Measurements from ENCODE around the gene GREB1L.

DNA sequence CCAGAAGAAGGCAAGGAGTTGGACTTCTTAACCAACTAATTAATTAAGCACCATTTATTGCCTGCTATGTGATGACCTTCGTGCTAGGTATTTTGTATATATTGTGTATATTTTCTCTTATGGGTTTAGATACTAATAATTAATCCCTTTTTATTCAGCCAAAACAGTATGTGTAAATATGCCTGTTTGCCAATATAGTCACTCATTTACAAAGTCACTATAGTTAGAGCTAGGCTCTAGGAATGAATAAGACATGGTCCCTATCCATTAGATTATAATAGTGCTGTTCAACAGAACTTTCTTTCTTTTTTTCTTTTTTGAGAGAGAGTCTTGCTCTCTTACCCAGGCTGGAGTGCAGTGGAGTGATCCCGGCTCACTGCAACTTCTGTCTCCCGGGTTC, 51.4 kb downstream of the GREB1L start:
- TF ChIP-seq, protein P1, sequence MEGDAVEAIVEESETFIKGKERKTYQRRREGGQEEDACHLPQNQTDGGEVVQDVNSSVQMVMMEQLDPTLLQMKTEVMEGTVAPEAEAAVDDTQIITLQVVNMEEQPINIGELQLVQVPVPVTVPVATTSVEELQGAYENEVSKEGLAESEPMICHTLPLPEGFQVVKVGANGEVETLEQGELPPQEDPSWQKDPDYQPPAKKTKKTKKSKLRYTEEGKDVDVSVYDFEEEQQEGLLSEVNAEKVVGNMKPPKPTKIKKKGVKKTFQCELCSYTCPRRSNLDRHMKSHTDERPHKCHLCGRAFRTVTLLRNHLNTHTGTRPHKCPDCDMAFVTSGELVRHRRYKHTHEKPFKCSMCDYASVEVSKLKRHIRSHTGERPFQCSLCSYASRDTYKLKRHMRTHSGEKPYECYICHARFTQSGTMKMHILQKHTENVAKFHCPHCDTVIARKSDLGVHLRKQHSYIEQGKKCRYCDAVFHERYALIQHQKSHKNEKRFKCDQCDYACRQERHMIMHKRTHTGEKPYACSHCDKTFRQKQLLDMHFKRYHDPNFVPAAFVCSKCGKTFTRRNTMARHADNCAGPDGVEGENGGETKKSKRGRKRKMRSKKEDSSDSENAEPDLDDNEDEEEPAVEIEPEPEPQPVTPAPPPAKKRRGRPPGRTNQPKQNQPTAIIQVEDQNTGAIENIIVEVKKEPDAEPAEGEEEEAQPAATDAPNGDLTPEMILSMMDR (IDR thresholded peaks at IDR 0.05; ENCODE audit: poor library complexity): no peak
- TF ChIP-seq EZH2phosphoT487 (IDR thresholded peaks at IDR 0.05; ENCODE audit: low read depth, severe bottlenecking, unreplicated experiment): no peak
- TF ChIP-seq EZH2 (IDR thresholded peaks at IDR 0.05; ENCODE audit: borderline replicate concordance): no peak
